SU-DHL-6 (cell line): Measurements from ENCODE around the gene IL20RA.

ENCODE experiments used
- H2AFZ ChIP-seq: fragments of 200-600 bp; sonication (generic); 2 replicates; pipeline ENCODE4 v1.6.1; 2014; ENCODE audit warnings: low read depth, mild to moderate bottlenecking, moderate library complexity, mixed read lengths, antibody characterized with exemption, low read length; ENCODE audit not compliant: severe bottlenecking
- H3F3A ChIP-seq: fragments of 200-600 bp; shearing (Covaris generic); 2 replicates; pipeline ENCODE4 v1.6.0; 2016; ENCODE audit warnings: antibody characterized with exemption, mild to moderate bottlenecking; ENCODE audit not compliant: insufficient read depth
- H3K27ac ChIP-seq: fragments of 200-600 bp; sonication (generic); 2 replicates; pipeline ENCODE4 v1.5.1; 2016; ENCODE audit warnings: low read depth, mild to moderate bottlenecking, low read length, moderate library complexity, mixed read lengths
- H3K27me3 ChIP-seq: fragments of 200-600 bp; sonication (generic), shearing (Covaris generic); 2 replicates; pipeline ENCODE4 v1.6.0; 2014; ENCODE audit warnings: mild to moderate bottlenecking, low read length
- H3K36me3 ChIP-seq: fragments of 200-600 bp; sonication (generic); 2 replicates; pipeline ENCODE4 v1.6.1; 2014; ENCODE audit warnings: mild to moderate bottlenecking, low read length, mixed read lengths
- H3K4me2 ChIP-seq: fragments of 300-600, 200-600 bp; shearing (Covaris generic), sonication (generic); 2 replicates; pipeline ENCODE4 v1.6.0; 2014; ENCODE audit warnings: low read length, low read depth, mild to moderate bottlenecking; ENCODE audit not compliant: poor library complexity, severe bottlenecking
- H3K4me3 ChIP-seq: fragments of 200-600 bp; sonication (generic); 2 replicates; pipeline ENCODE4 v1.5.1; 2014; ENCODE audit warnings: antibody characterized with exemption, low read length, mild to moderate bottlenecking, mixed read lengths; ENCODE audit not compliant: insufficient read depth, poor library complexity, severe bottlenecking
- H3K79me2 ChIP-seq: fragments of 200-600 bp; sonication (generic); 2 replicates; pipeline ENCODE4 v1.6.1; 2014; ENCODE audit warnings: mild to moderate bottlenecking, low read length, moderate library complexity; ENCODE audit not compliant: insufficient read depth
- H3K9ac ChIP-seq: fragments of 200-600 bp; sonication (generic); 2 replicates; pipeline ENCODE4 v1.7.0; 2014; ENCODE audit warnings: mild to moderate bottlenecking, low read length
- H3K9me2 ChIP-seq: fragments of 200-600 bp; sonication (generic); replicated peaks from 2 replicates; pipeline ENCODE4 v1.6.1; 2014; ENCODE audit warnings: low read length; ENCODE audit not compliant: insufficient read depth
- H3K9me3 ChIP-seq: fragments of 200-600 bp; sonication (generic); 2 replicates; pipeline ENCODE4 v1.6.1; 2014; ENCODE audit warnings: low read length, mixed read lengths; ENCODE audit not compliant: insufficient read depth
- H4K20me1 ChIP-seq: fragments of 200-600 bp; sonication (generic); 2 replicates; pipeline ENCODE4 v1.6.1; 2014; ENCODE audit warnings: low read depth, mild to moderate bottlenecking, antibody characterized with exemption, low read length, moderate library complexity, mixed read lengths
- CTCF ChIP-seq: fragments of 200-600 bp; sonication (generic); IDR thresholded peaks from one replicate; pipeline ENCODE4 v1.5.1; 2017; ENCODE audit warnings: antibody characterized with exemption, mild to moderate bottlenecking, low read length, moderate library complexity; ENCODE audit not compliant: insufficient read depth, poor library complexity, severe bottlenecking
- EZH2phosphoT487 ChIP-seq: fragments of 200-600 bp; sonication (generic), shearing (Covaris generic); conservative IDR thresholded peaks from 2 replicates; pipeline ENCODE4 v1.6.1; 2018; ENCODE audit warnings: mild to moderate bottlenecking, antibody characterized with exemption, low read length, moderate library complexity, mixed read lengths

IL20RA gene

GRCh38 chr6:136959471-136959891 lies 85.3 kb downstream of the IL20RA start:
- no peaks in the 10 kb centered on the region for H3K9me2 ChIP-seq
- TF ChIP-seq CTCF, result no peak
- no peak for TF ChIP-seq EZH2phosphoT487
- no peaks in the 10 kb centered on the region for H4K20me1 ChIP-seq
- H3K27me3 ChIP-seq, result no peaks in the 10 kb centered on the region
- H3K79me2 ChIP-seq, result no peaks in the 10 kb centered on the region
- no peaks in the 10 kb centered on the region for H3K36me3 ChIP-seq
- no peak overlapping the region for H3K4me3 ChIP-seq
- no peak overlapping the region for H3K4me2 ChIP-seq
- no peak overlapping the region for H2AFZ ChIP-seq
- no peaks in the 10 kb centered on the region for H3K9me3 ChIP-seq
- no peaks in the 10 kb centered on the region for H3F3A ChIP-seq
- H3K9ac ChIP-seq, result no peak overlapping the region
- no peak overlapping the region for H3K27ac ChIP-seq

- Histone ChIP-seq H3F3A (no peaks in the 10 kb centered on the region), H3K9ac (no peak overlapping the region), H3K27me3 (no peaks in the 10 kb centered on the region), H3K36me3 (no peaks in the 10 kb centered on the region), H3K79me2 (no peaks in the 10 kb centered on the region), H3K4me2 (no peak overlapping the region), H3K4me3 (no peak overlapping the region), H3K27ac (no peak overlapping the region), H3K9me2 (no peaks in the 10 kb centered on the region), H2AFZ (no peak overlapping the region), H3K9me3 (no peaks in the 10 kb centered on the region), H4K20me1 (no peaks in the 10 kb centered on the region)
- no peak for TF ChIP-seq EZH2phosphoT487
- no peak for TF ChIP-seq CTCF
These were observed 86.6 kb downstream of the IL20RA start for GRCh38 chr6:136958168-136958567.

GRCh38 chr6:136956590-136957544 lies 87.9 kb downstream of the IL20RA start:
- no peaks in the 10 kb centered on the region for H3K27me3 ChIP-seq
- no peak overlapping the region for H3K4me3 ChIP-seq
- H2AFZ ChIP-seq, result no peak overlapping the region
- H3K9me2 ChIP-seq, result no peaks in the 10 kb centered on the region
- H3K9me3 ChIP-seq, result no peaks in the 10 kb centered on the region
- H3F3A ChIP-seq, result no peaks in the 10 kb centered on the region
- no peak overlapping the region for H3K27ac ChIP-seq
- no peaks in the 10 kb centered on the region for H3K36me3 ChIP-seq
- no peak for TF ChIP-seq EZH2phosphoT487
- TF ChIP-seq CTCF, result no peak
- H4K20me1 ChIP-seq, result no peaks in the 10 kb centered on the region
- H3K9ac ChIP-seq, result no peak overlapping the region
- H3K4me2 ChIP-seq, result no peak overlapping the region
- no peaks in the 10 kb centered on the region for H3K79me2 ChIP-seq
